T-cell (primary cell): ENCODE measurements around the gene GDPD1. TPM values are rescaled to one million over a fixed set of nuclear protein-coding genes. Genes with fewer than 3 reads are reported as not detected.
"Not testable (repeated sequence)": the region's sequence is repeated elsewhere in the genome, so short reads cannot be mapped to it uniquely, and the experiment has no call there.

Experiments
- ATAC-seq, 4 experiments: fragments of 200-7000 bp in 3 of 4; fragments of 150-1000 bp in 1 of 4; cut with Tn5 transposase; replicated peaks in 1 of 4; 1 replicate in 3 of 4; 2 replicates in 1 of 4; pipeline ENCODE4 v1.10.0; 2021; ENCODE audit warnings: moderate library complexity in 3 of 4, mild to moderate bottlenecking in 2 of 4, moderate number of reproducible peaks in 1 of 4
- CTCF ChIA-PET, 2 donors: fragments of 300-600 bp; sonication (Branson Sonifier 250); formaldehyde crosslinking; loops; one replicate each; lab custom pipeline; 2022; ENCODE audit warnings: antibody characterized with exemption in 2 of 2; lab: Charles Lee
- POLR2A ChIA-PET, 2 donors: fragments of 300-600 bp; sonication (Branson Sonifier 250); formaldehyde crosslinking; loops; one replicate each; lab custom pipeline; 2022; ENCODE audit warnings: antibody characterized with exemption in 2 of 2; lab: Charles Lee
- DNase-seq, 35 experiments: peaks; one replicate each; pipeline versions ENCODE4 v3.0.0 to v3.0.0-alpha.2; 2013 to 2023
- H3K27ac ChIP-seq: one replicate; pipeline ENCODE4 v1.5.1; 2013; ENCODE audit warnings: low read length
- H3K27me3 ChIP-seq, 2 experiments: replicated peaks in 1 of 2; 1 replicate in 1 of 2; 2 replicates in 1 of 2; pipeline versions ENCODE4 v1.6.1 to v1.7.0; 2013; ENCODE audit warnings: low read length in 1 of 2, mixed read lengths in 1 of 2; ENCODE audit not compliant: control insufficient read depth in 2 of 2, insufficient read depth in 2 of 2; ENCODE audit errors: extremely low read depth in 1 of 2
- H3K36me3 ChIP-seq, 2 donors: 1 replicate in 1 of 2; 2 replicates in 1 of 2; pipeline versions ENCODE4 v1.6.1 to v1.7.0; 2013; ENCODE audit warnings: low read length in 1 of 2; ENCODE audit not compliant: control insufficient read depth in 2 of 2, insufficient read depth in 1 of 2; ENCODE audit errors: extremely low read depth in 1 of 2
- H3K4me1 ChIP-seq, 2 experiments: 1 replicate in 1 of 2; 2 replicates in 1 of 2; pipeline versions ENCODE4 v1.6.1 to v1.7.0; 2013; ENCODE audit warnings: low read length in 2 of 2, mixed read lengths in 1 of 2; ENCODE audit not compliant: insufficient read depth in 2 of 2, control insufficient read depth in 1 of 2; ENCODE audit errors: extremely low read depth in 1 of 2
- H3K4me3 ChIP-seq, 2 donors: 1 replicate in 1 of 2; 2 replicates in 1 of 2; pipeline versions ENCODE4 v1.5.1 to v1.7.0; 2013; ENCODE audit warnings: mild to moderate bottlenecking in 2 of 2, low read length in 1 of 2, moderate library complexity in 1 of 2; ENCODE audit not compliant: control insufficient read depth in 1 of 2; ENCODE audit errors: extremely low read depth in 1 of 2
- H3K9me3 ChIP-seq: 2 replicates; pipeline ENCODE4 v1.7.0; 2013
- H3K27ac Mint-ChIP-seq, 2 donors: one replicate each; pipeline ENCODE4 v1.8.0; 2020 to 2021; ENCODE audit warnings: mild to moderate bottlenecking in 2 of 2, mixed read lengths in 2 of 2
- H3K27me3 Mint-ChIP-seq, 2 donors: one replicate each; pipeline ENCODE4 v1.8.0; 2021 to 2022; ENCODE audit warnings: mixed read lengths in 2 of 2
- H3K36me3 Mint-ChIP-seq: one replicate; pipeline ENCODE4 v1.8.0; 2021; ENCODE audit warnings: mixed read lengths
- H3K4me1 Mint-ChIP-seq, 3 donors: one replicate each; pipeline ENCODE4 v1.8.0; 2020 to 2022; ENCODE audit warnings: mixed read lengths in 3 of 3, mild to moderate bottlenecking in 1 of 3
- H3K4me3 Mint-ChIP-seq, 3 donors: one replicate each; pipeline ENCODE4 v1.8.0; 2020 to 2022; ENCODE audit warnings: mild to moderate bottlenecking in 3 of 3, mixed read lengths in 3 of 3, moderate library complexity in 3 of 3
- H3K9me3 Mint-ChIP-seq, 3 donors: one replicate each; pipeline ENCODE4 v1.8.0; 2020 to 2022; ENCODE audit warnings: mixed read lengths in 3 of 3
- WGBS: methylation state at CpG from one replicate; pipeline ENCODE4 v1.1.5; 2013; ENCODE audit warnings: missing lambda C conversion rate; ENCODE audit not compliant: insufficient coverage; 5-methylcytosine and 5-hydroxymethylcytosine counted together
- total RNA-seq, 35 experiments: library from RNA in 6 of 35; stranded (reverse) in 6 of 35; fragments of 120-200 nt in 1 of 35; gene quantifications; one replicate each; pipeline versions ENCODE4 v1.2.1 to v1.2.4 and lab custom pipeline; 2013 to 2026

Gene GDPD1
- total RNA-seq, 5 donors from 2014 or later (not counting 1 experiment from before 2014, with no cell fraction given), result 2.4 to 4.9 (median 3.1) TPM

GRCh38 chr17:59228588-59228987, 8.3 kb downstream of the GDPD1 start:
- H3K27me3 Mint-ChIP-seq, H3K36me3 ChIP-seq, H3K36me3 Mint-ChIP-seq, H3K9me3 Mint-ChIP-seq, ATAC-seq, H3K4me1 ChIP-seq, POLR2A ChIA-PET, H3K27ac Mint-ChIP-seq, H3K4me3 Mint-ChIP-seq, H3K27me3 ChIP-seq, DNase-seq, H3K27ac ChIP-seq, H3K4me3 ChIP-seq, H3K4me1 Mint-ChIP-seq, H3K9me3 ChIP-seq: not testable (repeated sequence)
- CTCF ChIA-PET, result interaction anchor here (0.6 to 0.7 kb wide), 2 partner anchors 20 to 160 kb away, joined by 3 read pairs; no protein-coding TSS in a partner anchor
- 92% methylated on average over 1 of the region's 1 CpG for WGBS

- Histone ChIP-seq H3K9me3 (no peaks in the 10 kb centered on the region), H3K4me3 (no peak overlapping the region), H3K4me1 (peaks cover 0 to 4% of the 10 kb centered on the region in 2 experiments), H3K27ac (no peak overlapping the region), H3K36me3 (no peaks in the 10 kb centered on the region), H3K27me3 (no peaks in the 10 kb centered on the region)
- CTCF ChIA-PET, result interaction anchor here in 1 of 2 donors (0.6 kb wide), 1 partner anchor 213 kb away, joined by 3 read pairs; no protein-coding TSS in a partner anchor
- ATAC-seq (no peak), DNase-seq (no peak)
- 86% methylated on average over 3 of the region's 3 CpGs for WGBS
- no peaks in the 10 kb centered on the region for H3K36me3 Mint-ChIP-seq
- H3K27me3 Mint-ChIP-seq, result no peaks in the 10 kb centered on the region
- POLR2A ChIA-PET, result no interaction called here
- no peak overlapping the region for H3K27ac Mint-ChIP-seq
- H3K9me3 Mint-ChIP-seq, result no peaks in the 10 kb centered on the region
- H3K4me1 Mint-ChIP-seq, result peaks cover 3 to 4% (median 3%) of the 10 kb centered on the region in 3 donors
- H3K4me3 Mint-ChIP-seq, result no peak overlapping the region
Observed at GRCh38 chr17:59230764-59231163, 10.5 kb downstream of the GDPD1 start.

GRCh38 chr17:59234631-59235030, 14.3 kb downstream of the GDPD1 start:
- Histone ChIP-seq H3K4me3 (no peak overlapping the region), H3K27ac (no peak overlapping the region), H3K27me3 (peaks cover 0 to 2% of the 10 kb centered on the region in 2 experiments), H3K4me1 (peaks cover 0 to 4% of the 10 kb centered on the region in 2 experiments), H3K36me3 (no peaks in the 10 kb centered on the region), H3K9me3 (no peaks in the 10 kb centered on the region)
- no peak for ATAC-seq
- ChIA-PET CTCF (no interaction called here), POLR2A (no interaction called here)
- Mint-ChIP-seq H3K27ac (no peak overlapping the region), H3K36me3 (no peaks in the 10 kb centered on the region), H3K27me3 (no peaks in the 10 kb centered on the region), H3K4me1 (peaks cover 3 to 4% (median 3%) of the 10 kb centered on the region in 3 donors), H3K9me3 (no peaks in the 10 kb centered on the region), H3K4me3 (no peak overlapping the region)
- no peak for DNase-seq

GRCh38 chr17:59238906-59239305, 18.6 kb downstream of the GDPD1 start:
- no peaks in the 10 kb centered on the region for H3K9me3 ChIP-seq
- H3K4me1 Mint-ChIP-seq, result no peaks in the 10 kb centered on the region
- H3K36me3 ChIP-seq, result no peaks in the 10 kb centered on the region
- H3K4me3 Mint-ChIP-seq, result no peak overlapping the region
- H3K4me1 ChIP-seq, result no peaks in the 10 kb centered on the region
- H3K27me3 Mint-ChIP-seq, result no peaks in the 10 kb centered on the region
- peaks cover 0 to 2% of the 10 kb centered on the region in 2 experiments for H3K27me3 ChIP-seq
- H3K9me3 Mint-ChIP-seq, result no peaks in the 10 kb centered on the region
- H3K4me3 ChIP-seq, result no peak overlapping the region
- no peaks in the 10 kb centered on the region for H3K36me3 Mint-ChIP-seq
- no peak for ATAC-seq
- ChIA-PET CTCF (interaction anchor here in 1 of 2 donors (0.6 kb wide), 1 partner anchor 286 kb away, joined by 3 read pairs; no protein-coding TSS in a partner anchor), POLR2A (interaction anchor here in 1 of 2 donors (0.7 kb wide), 1 partner anchor 795 kb away, joined by 6 read pairs; no protein-coding TSS in a partner anchor)
- no CpG with 5 or more reads among the region's 2 CpGs for WGBS
- DNase-seq, result no peak
- H3K27ac Mint-ChIP-seq, result no peak overlapping the region
- H3K27ac ChIP-seq, result no peak overlapping the region

- CTCF ChIA-PET, result no interaction called here
- no peak overlapping the region for H3K27ac ChIP-seq
- POLR2A ChIA-PET, result no interaction called here
- no peaks in the 10 kb centered on the region for H3K9me3 Mint-ChIP-seq
- no peak overlapping the region for H3K4me3 ChIP-seq
- DNase-seq (no peak), ATAC-seq (no peak)
- H3K36me3 Mint-ChIP-seq, result peaks cover 11% of the 10 kb centered on the region
- no peaks in the 10 kb centered on the region for H3K27me3 ChIP-seq
- H3K4me1 Mint-ChIP-seq, result no peaks in the 10 kb centered on the region
- no peak overlapping the region for H3K4me3 Mint-ChIP-seq
- no peaks in the 10 kb centered on the region for H3K9me3 ChIP-seq
- H3K36me3 ChIP-seq, result no peaks in the 10 kb centered on the region
- H3K4me1 ChIP-seq, result no peaks in the 10 kb centered on the region
- no peaks in the 10 kb centered on the region for H3K27me3 Mint-ChIP-seq
- no peak overlapping the region for H3K27ac Mint-ChIP-seq
- WGBS, result 100% methylated on average over 1 of the region's 6 CpGs
Observed at GRCh38 chr17:59244081-59244480, 23.8 kb downstream of the GDPD1 start.

GRCh38 chr17:59254742-59255141, 34.4 kb downstream of the GDPD1 start:
- WGBS, result 80% methylated on average over 1 of the region's 2 CpGs
- Histone ChIP-seq H3K4me3 (no peak overlapping the region), H3K9me3 (no peaks in the 10 kb centered on the region), H3K36me3 (peaks cover 0 to 4% of the 10 kb centered on the region in 2 donors), H3K4me1 (no peaks in the 10 kb centered on the region), H3K27ac (no peak overlapping the region), H3K27me3 (no peaks in the 10 kb centered on the region)
- Mint-ChIP-seq H3K9me3 (no peaks in the 10 kb centered on the region), H3K27ac (no peak overlapping the region), H3K4me1 (no peaks in the 10 kb centered on the region), H3K4me3 (no peak overlapping the region), H3K27me3 (no peaks in the 10 kb centered on the region), H3K36me3 (peaks cover 7% of the 10 kb centered on the region)
- CTCF ChIA-PET, result no interaction called here
- ATAC-seq (no peak), DNase-seq (no peak)
- POLR2A ChIA-PET, result interaction anchor here in 1 of 2 donors (0.6 kb wide), 1 partner anchor 25 kb away, joined by 7 read pairs; no protein-coding TSS in a partner anchor

GRCh38 chr17:59257101-59257500, 36.8 kb downstream of the GDPD1 start:
- Histone ChIP-seq H3K36me3 (no peaks in the 10 kb centered on the region), H3K27ac (no peak overlapping the region), H3K9me3 (no peaks in the 10 kb centered on the region), H3K4me3 (no peak overlapping the region), H3K27me3 (no peaks in the 10 kb centered on the region), H3K4me1 (no peaks in the 10 kb centered on the region)
- Mint-ChIP-seq H3K36me3 (peaks cover 7% of the 10 kb centered on the region), H3K4me1 (no peaks in the 10 kb centered on the region), H3K27me3 (no peaks in the 10 kb centered on the region), H3K27ac (no peak overlapping the region), H3K9me3 (no peaks in the 10 kb centered on the region), H3K4me3 (no peak overlapping the region)
- POLR2A ChIA-PET, result no interaction called here
- ATAC-seq (no peak), DNase-seq (no peak)
- CTCF ChIA-PET, result no interaction called here
- no CpG with 5 or more reads among the region's 2 CpGs for WGBS
